VCaP (cell line): ENCODE measurements around the gene HOXD13.

Experiments used
- H3K27ac ChIP-seq: fragments of 450-650 bp; 2 replicates; pipeline ENCODE4 v1.5.1; 2017
- CTCF ChIP-seq: fragments of 450-650 bp; conservative IDR thresholded peaks from 2 replicates; pipeline ENCODE4 v1.5.1; 2017; ENCODE audit warnings: mild to moderate bottlenecking, moderate library complexity

The HOXD13 gene

GRCh38 chr2:176131848-176132158, 39.3 kb downstream of the HOXD13 start:
- no peak for TF ChIP-seq CTCF
- no peak overlapping the region for H3K27ac ChIP-seq

- TF ChIP-seq CTCF = no peak
- H3K27ac ChIP-seq = no peak overlapping the region
Observed at GRCh38 chr2:176132205-176133171, 40.0 kb downstream of the HOXD13 start.

- no peak overlapping the region for H3K27ac ChIP-seq
Observed at GRCh38 chr2:176133389-176133788, 40.9 kb downstream of the HOXD13 start.

GRCh38 chr2:176134035-176134434, 41.5 kb downstream of the HOXD13 start:
- H3K27ac ChIP-seq = no peak overlapping the region
- no peak for TF ChIP-seq CTCF

More at GRCh38 chr2:176133389-176133788, 40.9 kb downstream of the HOXD13 start:
- TF ChIP-seq CTCF = no peak

- no peak overlapping the region for H3K27ac ChIP-seq
- no peak for TF ChIP-seq CTCF
Observed at GRCh38 chr2:176135035-176135440, 42.5 kb downstream of the HOXD13 start.

GRCh38 chr2:176136374-176137251, 44.1 kb downstream of the HOXD13 start:
- peak overlapping the region; percentile 79 for H3K27ac ChIP-seq
- TF ChIP-seq CTCF = 0 out of 2 replicates have a peak, but pooled peaks have one; percentile 17

- peak overlapping the region; percentile 79 for H3K27ac ChIP-seq
Observed at GRCh38 chr2:176137252-176137580, 44.7 kb downstream of the HOXD13 start.

More at GRCh38 chr2:176137252-176137580, 44.7 kb downstream of the HOXD13 start:
- no peak for TF ChIP-seq CTCF
